Ovary (tissue), 9 donors: ENCODE results near the gene VPS52. TPM values are rescaled to one million over a fixed set of nuclear protein-coding genes. Genes with fewer than 3 reads are reported as not detected.
A peak's percentile ranks its signal among the peaks of the same experiment; 100 is the strongest.
"Not testable (repeated sequence)": the region's sequence is repeated elsewhere in the genome, so short reads cannot be mapped to it uniquely, and the experiment has no call there.

Experiments
- DNase-seq, 5 donors: peaks; one replicate each; pipeline ENCODE4 v3.0.0-alpha.2; 2019 to 2020
- H3K27ac ChIP-seq, 2 donors: fragments of 200-600 bp; one replicate each; pipeline versions ENCODE4 v1.5.1 to v1.8.0; 2019 to 2022
- H3K27me3 ChIP-seq: fragments of 200-600 bp; one replicate; pipeline ENCODE4 v1.8.0; 2022
- H3K36me3 ChIP-seq: fragments of 200-600 bp; sonication (generic); one replicate; pipeline ENCODE4 v1.5.1; 2019
- H3K4me1 ChIP-seq: one replicate; pipeline ENCODE4 v1.8.1; 2013; ENCODE audit warnings: mild to moderate bottlenecking, moderate library complexity; ENCODE audit not compliant: insufficient read depth
- H3K4me3 ChIP-seq: fragments of 200-600 bp; sonication (generic); one replicate; pipeline ENCODE4 v1.5.1; 2017
- H3K9me3 ChIP-seq, 2 donors: fragments of 200-600 bp in 1 of 2; sonication (generic) in 1 of 2; one replicate each; pipeline versions ENCODE4 v1.5.1 to v1.8.1; 2013 to 2019; ENCODE audit warnings: mild to moderate bottlenecking in 1 of 2, moderate library complexity in 1 of 2
- CTCF ChIP-seq, 3 donors: fragments of 450-650 bp in 2 of 3; fragments of 200-600 bp in 1 of 3; IDR thresholded peaks; one replicate each; pipeline versions ENCODE4 v1.5.1 to v1.8.0; 2016 to 2022; ENCODE audit warnings: antibody characterized with exemption in 3 of 3, mild to moderate bottlenecking in 1 of 3
- EP300 ChIP-seq: sonication (generic); formaldehyde crosslinking; IDR thresholded peaks from one replicate; pipeline ENCODE4 v1.6.1; 2017; ENCODE audit warnings: antibody characterized with exemption
- POLR2A ChIP-seq: fragments of 450-650 bp; IDR thresholded peaks from one replicate; pipeline ENCODE4 v1.6.1; 2017; ENCODE audit warnings: antibody characterized with exemption, mild to moderate bottlenecking, moderate library complexity
- WGBS, 3 donors: extraction: QIAGEN DNeasy Blood & Tissue Kit in 1 of 3; methylation state at CpG; one replicate each; pipeline versions ENCODE4 v1.1.5 to v1.1.7; 2013 to 2017; 5-methylcytosine and 5-hydroxymethylcytosine counted together
- intact Hi-C, 4 donors: fragments of 100-400 bp; cut with DNase I; formaldehyde crosslinking; loops; one replicate each; pipeline versions ENCODE4 v1.11.0 to v1.15.1; 2022 to 2023
- polyA plus RNA-seq, 2 donors: library from polyadenylated mRNA; stranded (reverse); fragments of 200-250 nt in 1 of 2; fragments of 350-450 nt in 1 of 2; fragmentation: Illumina TruSeq in 1 of 2; extraction: RNeasy Lipid Tissue Mini Kit (QIAGEN cat#74804) in 1 of 2; gene quantifications; one replicate each; pipeline ENCODE4 v1.2.3, GENCODE V29; 2013 to 2014
- total RNA-seq, 7 donors: library from RNA; depleted of rRNA in 2 of 7; stranded (reverse); fragments of >200 nt in 2 of 7; fragmentation: NEBNext Ultra II Directional in 3 of 7; extraction: Animal tissue kit (Norgen Biotek cat#: 25700) in 3 of 7; gene quantifications; one replicate each; pipeline versions ENCODE4 v1.1.0 to v1.2.4, GENCODE V29; 2016 to 2023
- donor health status: DM: no; HTN: no; CAD: no; lungs with moderate emphysema.
- donor health status: DM: no; HTN: no; CAD: no.
- donor health status: Bipolar disorder and iron deficiency.
- donor health status: DM: yes; HTN: yes; CAD: no.
- donor health status: DM: no; HTN: no; CAD: no.
- donor health status: DM: yes; HTN: yes; CAD: no.

The VPS52 gene
- total and polyA plus RNA-seq, 9 donors: 24.0 to 56.7 (median 45.2) TPM

GRCh38 chr6:33286946-33287914 lies 15.6 kb upstream of the VPS52 start:
- H3K36me3 ChIP-seq: no peaks in the 10 kb centered on the region
- no peak overlapping the region for H3K4me3 ChIP-seq
- no peak overlapping the region for H3K27ac ChIP-seq
- TF ChIP-seq EP300 (no peak), POLR2A (no peak), CTCF (IDR thresholded peaks at IDR 0.05) (no peak)
- WGBS, 3 donors: 86 to 89% (median 89%) methylated on average over 22 of the region's 22 CpGs
- peaks cover 6% of the 10 kb centered on the region for H3K4me1 ChIP-seq
- intact Hi-C loops: loop anchor here in 1 of 4 donors (10.0 kb wide), 1 partner anchor 1342 kb away; the partner anchor contains the start of gene CFB
- no peaks in the 10 kb centered on the region for H3K9me3 ChIP-seq
- peak in 1 of 5 donors; percentile 41 for DNase-seq
- H3K27me3 ChIP-seq: no peaks in the 10 kb centered on the region

- intact Hi-C loops: loop anchor here in 1 of 4 donors (10.0 kb wide), 1 partner anchor 1340 kb away; the partner anchor contains the start of gene CFB
- not testable (repeated sequence) for H3K27ac ChIP-seq
Measured at GRCh38 chr6:33285214-33285613, 13.5 kb upstream of the VPS52 start.

GRCh38 chr6:33280539-33280938 lies 8.9 kb upstream of the VPS52 start:
- no peaks in the 10 kb centered on the region for H3K36me3 ChIP-seq

More at GRCh38 chr6:33285214-33285613, 13.5 kb upstream of the VPS52 start:
- not testable (repeated sequence) for H3K4me3 ChIP-seq, H3K36me3 ChIP-seq, DNase-seq, H3K9me3 ChIP-seq, H3K27me3 ChIP-seq, H3K4me1 ChIP-seq
- 85 to 89% (median 86%) methylated on average over 4 of the region's 4 CpGs for WGBS, 3 donors

GRCh38 chr6:33279971-33280511 lies 8.4 kb upstream of the VPS52 start:
- TF ChIP-seq EP300 (no peak), CTCF (IDR thresholded peaks at IDR 0.05) (no peak), POLR2A (no peak)
- intact Hi-C loops: loop anchor here in 2 of 4 donors (10.0 kb wide), 2 partner anchors 135 to 1335 kb away; partner anchors contain the start of genes CFB (in 1 of the 2), CUTA (in 1 of the 2) and PHF1 (in 1 of the 2)
- no peaks in the 10 kb centered on the region for H3K36me3 ChIP-seq
- H3K9me3 ChIP-seq: no peaks in the 10 kb centered on the region
- H3K27ac ChIP-seq: no peak overlapping the region
- DNase-seq: no peak
- no peaks in the 10 kb centered on the region for H3K4me1 ChIP-seq
- H3K4me3 ChIP-seq: no peak overlapping the region
- no peaks in the 10 kb centered on the region for H3K27me3 ChIP-seq
- WGBS, 3 donors: 53 to 62% (median 54%) methylated on average over 5 of the region's 5 CpGs

More at GRCh38 chr6:33280539-33280938, 8.9 kb upstream of the VPS52 start:
- Histone ChIP-seq H3K27me3 (no peaks in the 10 kb centered on the region), H3K4me3 (no peak overlapping the region), H3K9me3 (no peaks in the 10 kb centered on the region), H3K27ac (no peak overlapping the region), H3K4me1 (no peaks in the 10 kb centered on the region)
- no peak for DNase-seq
- 77 to 87% (median 83%) methylated on average over 6 of the region's 6 CpGs for WGBS, 3 donors
- TF ChIP-seq POLR2A (no peak), CTCF (IDR thresholded peaks at IDR 0.05) (no peak), EP300 (no peak)
- intact Hi-C loops: loop anchor here in 1 of 4 donors (10.0 kb wide), 1 partner anchor 1336 kb away; the partner anchor contains the start of gene CFB
